Measurements from ENCODE around the gene TAL1. TPM values are rescaled to one million over a fixed set of nuclear protein-coding genes. Genes with fewer than 3 reads are reported as not detected.

TAL1 gene
- total RNA-seq, 1 donor from 2014 or later: not detected

GRCh38 chr1:47252369-47252768 is 20.3 kb upstream of the TAL1 start:
- DNase-seq (ENCODE audit: low spot score): no peak
- Histone ChIP-seq H3K4me3 (no peak overlapping the region), H3K9me3 (ENCODE audit: low read depth) (no peaks in the 10 kb centered on the region), H3K27ac (no peak overlapping the region), H3K9ac (no peak overlapping the region), H3K4me1 (no peaks in the 10 kb centered on the region), H3F3A (ENCODE audit: low read depth) (no peaks in the 10 kb centered on the region), H3K27me3 (no peaks in the 10 kb centered on the region), H4K20me1 (ENCODE audit: low read depth) (no peaks in the 10 kb centered on the region), H3K4me2 (no peak overlapping the region), H3K79me2 (ENCODE audit: low read depth) (no peaks in the 10 kb centered on the region), H2AFZ (replicated peaks) (no peak overlapping the region), H3K36me3 (no peaks in the 10 kb centered on the region)
- H3K4me3 Mint-ChIP-seq: no peak overlapping the region
- no peak for TF ChIP-seq EZH2 (IDR thresholded peaks at IDR 0.05)
- no peak for TF ChIP-seq EZH2phosphoT487 (IDR thresholded peaks at IDR 0.05)
- TF ChIP-seq CTCF (IDR thresholded peaks at IDR 0.05): no peak
- H3K36me3 Mint-ChIP-seq: peaks cover 8% of the 10 kb centered on the region
- no peaks in the 10 kb centered on the region for H3K4me1 Mint-ChIP-seq
- H3K27ac Mint-ChIP-seq: no peak overlapping the region
- H3K27me3 Mint-ChIP-seq (ENCODE audit: insufficient read depth, low read depth): peaks cover 4% of the 10 kb centered on the region
- no peaks in the 10 kb centered on the region for H3K9me3 Mint-ChIP-seq

DNA sequence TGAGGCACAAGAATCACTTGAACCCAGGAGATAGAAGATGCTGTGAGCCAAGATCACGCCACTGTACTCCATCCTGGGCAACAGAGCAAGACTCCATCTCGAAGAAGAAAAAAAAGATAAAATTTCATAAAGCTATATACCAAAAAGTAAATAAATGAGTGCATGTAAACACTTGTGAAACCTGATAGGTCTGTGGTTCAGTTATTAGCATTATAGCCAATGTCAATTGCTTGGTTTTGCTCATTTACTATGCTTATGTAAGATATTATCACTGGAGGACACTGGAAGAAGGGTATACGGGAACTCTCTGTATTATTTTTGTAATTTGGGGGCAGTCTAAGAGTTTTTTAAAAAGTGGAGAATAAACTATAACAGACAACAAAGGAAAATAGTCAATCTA is 17.7 kb upstream of the TAL1 start:
- no peak overlapping the region for H3K27ac Mint-ChIP-seq
- Histone ChIP-seq H3K4me3 (no peak overlapping the region), H3F3A (ENCODE audit: low read depth) (no peaks in the 10 kb centered on the region), H3K4me2 (no peak overlapping the region), H3K9me3 (ENCODE audit: low read depth) (no peaks in the 10 kb centered on the region), H3K4me1 (no peaks in the 10 kb centered on the region), H2AFZ (replicated peaks) (no peak overlapping the region), H3K9ac (no peak overlapping the region), H4K20me1 (ENCODE audit: low read depth) (no peaks in the 10 kb centered on the region), H3K27ac (no peak overlapping the region), H3K36me3 (no peaks in the 10 kb centered on the region), H3K79me2 (ENCODE audit: low read depth) (no peaks in the 10 kb centered on the region), H3K27me3 (peaks cover 11% of the 10 kb centered on the region)
- TF ChIP-seq EZH2 (IDR thresholded peaks at IDR 0.05) (no peak), EZH2phosphoT487 (IDR thresholded peaks at IDR 0.05) (no peak), CTCF (IDR thresholded peaks at IDR 0.05) (no peak)
- peaks cover 8% of the 10 kb centered on the region for H3K27me3 Mint-ChIP-seq (ENCODE audit: insufficient read depth, low read depth)
- H3K9me3 Mint-ChIP-seq: no peaks in the 10 kb centered on the region
- H3K4me3 Mint-ChIP-seq: no peak overlapping the region
- DNase-seq (ENCODE audit: low spot score): no peak
- no peaks in the 10 kb centered on the region for H3K4me1 Mint-ChIP-seq
- H3K36me3 Mint-ChIP-seq: peaks cover 8% of the 10 kb centered on the region

DNA sequence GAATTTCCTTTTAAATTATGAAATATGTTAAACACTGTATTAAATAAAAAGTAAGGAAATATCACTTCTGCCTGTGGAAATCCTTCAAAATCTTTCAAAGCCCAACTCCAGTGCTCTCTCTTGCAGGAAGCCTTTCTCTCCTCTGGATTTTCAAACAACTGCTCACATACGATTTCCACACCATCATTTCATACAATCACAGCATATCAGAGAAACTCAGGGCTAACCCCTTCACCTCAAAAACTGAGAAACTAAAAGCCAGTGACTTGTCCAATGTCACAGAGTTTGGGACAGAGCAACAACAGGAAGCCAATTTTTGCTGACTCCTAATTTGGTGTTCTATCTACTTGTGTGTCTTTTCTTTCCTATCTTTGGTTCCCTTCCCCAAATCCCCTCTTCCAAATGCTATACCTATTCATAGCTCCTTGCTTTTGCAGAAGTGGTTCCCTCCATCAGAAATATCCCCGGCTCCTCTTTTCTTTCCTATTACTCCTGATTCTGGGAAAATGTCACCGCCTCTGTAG is 12.4 kb upstream of the TAL1 start:
- no peak overlapping the region for H3K27ac Mint-ChIP-seq
- Histone ChIP-seq H3K27me3 (peaks cover 56% of the 10 kb centered on the region), H3K79me2 (ENCODE audit: low read depth) (no peaks in the 10 kb centered on the region), H3K27ac (no peak overlapping the region), H4K20me1 (ENCODE audit: low read depth) (no peaks in the 10 kb centered on the region), H3K9ac (no peak overlapping the region), H3K4me2 (no peak overlapping the region), H3K4me3 (no peak overlapping the region), H3K9me3 (ENCODE audit: low read depth) (no peaks in the 10 kb centered on the region), H3K4me1 (no peaks in the 10 kb centered on the region), H3F3A (ENCODE audit: low read depth) (no peaks in the 10 kb centered on the region), H3K36me3 (no peaks in the 10 kb centered on the region), H2AFZ (replicated peaks) (no peak overlapping the region)
- H3K4me1 Mint-ChIP-seq: peaks cover 2% of the 10 kb centered on the region
- H3K27me3 Mint-ChIP-seq (ENCODE audit: insufficient read depth, low read depth): peaks cover 6% of the 10 kb centered on the region
- no peaks in the 10 kb centered on the region for H3K9me3 Mint-ChIP-seq
- TF ChIP-seq EZH2 (IDR thresholded peaks at IDR 0.05) (no peak), EZH2phosphoT487 (IDR thresholded peaks at IDR 0.05) (no peak), CTCF (IDR thresholded peaks at IDR 0.05) (no peak)
- H3K36me3 Mint-ChIP-seq: peaks cover 3% of the 10 kb centered on the region
- DNase-seq (ENCODE audit: low spot score): no peak
- no peak overlapping the region for H3K4me3 Mint-ChIP-seq
